Gastrocnemius medialis (tissue), 4 donors: ENCODE results near the gene RAB10. TPM values are rescaled to one million over a fixed set of nuclear protein-coding genes. Genes with fewer than 3 reads are reported as not detected.

Experiments
- ATAC-seq, 2 donors: fragments of 150-250 bp; one replicate each; pipeline ENCODE4 v1.9.1; 2016
- DNase-seq, 2 donors: peaks; one replicate each; pipeline ENCODE4 v3.0.0-alpha.2; 2019
- H3K27ac ChIP-seq, 4 donors: fragments of 200-600 bp; sonication (generic); 1 replicate in 1 of 4; 2 replicates in 3 of 4; pipeline ENCODE4 v1.5.1; 2016 to 2018; ENCODE audit warnings: mild to moderate bottlenecking in 2 of 4, moderate library complexity in 1 of 4
- H3K27me3 ChIP-seq, 3 donors: fragments of 200-600 bp; sonication (generic) in 2 of 3; 1 replicate in 1 of 3; 2 replicates in 2 of 3; pipeline versions ENCODE4 v1.5.1 to v1.6.0; 2016 to 2019; ENCODE audit warnings: mild to moderate bottlenecking in 1 of 3, moderate library complexity in 1 of 3
- H3K36me3 ChIP-seq, 2 donors: fragments of 200-600 bp; sonication (generic) in 1 of 2; one replicate each; pipeline ENCODE4 v1.5.1; 2017 to 2018
- H3K4me1 ChIP-seq, 2 donors: fragments of 200-600 bp; sonication (generic) in 1 of 2; one replicate each; pipeline ENCODE4 v1.5.1; 2016 to 2017; ENCODE audit warnings: mild to moderate bottlenecking in 2 of 2
- H3K4me3 ChIP-seq, 4 donors: fragments of 200-600 bp; sonication (generic) in 3 of 4; 1 replicate in 1 of 4; 2 replicates in 3 of 4; pipeline ENCODE4 v1.5.1; 2016 to 2019; ENCODE audit warnings: mild to moderate bottlenecking in 2 of 4
- H3K9me3 ChIP-seq, 3 donors: fragments of 200-600 bp; sonication (generic) in 2 of 3; 1 replicate in 1 of 3; 2 replicates in 2 of 3; pipeline ENCODE4 v1.5.1; 2016 to 2019
- POLR2A ChIP-seq, 2 donors: fragments of 450-650 bp; IDR thresholded peaks; one replicate each; pipeline ENCODE4 v1.6.1; 2017; ENCODE audit warnings: antibody characterized with exemption in 2 of 2, mild to moderate bottlenecking in 2 of 2, moderate library complexity in 2 of 2
- in situ Hi-C, 4 donors: fragments of 200-750 bp; cut with MboI; loops; one replicate each; pipeline versions ENCODE4 v1.15.0 to v1.8.0; 2017; ENCODE audit warnings: low sequenced_read_pairs in 4 of 4
- intact Hi-C: fragments of 100-400 bp; cut with DNase I; formaldehyde crosslinking; loops from one replicate; pipeline ENCODE4 v1.15.1; 2023; ENCODE audit warnings: low total_unique reads
- total RNA-seq, 4 donors: library from RNA; depleted of rRNA; stranded (reverse); fragments of >200 nt; gene quantifications; one replicate each; pipeline versions ENCODE4 v1.1.0 to v1.2.3, GENCODE V29; 2016
- TF ChIP-seq, protein P1 (sequence below), 5 experiments: fragments of 450-650 bp in 3 of 5; fragments of 200-600 bp in 2 of 5; sonication (generic) in 2 of 5; IDR thresholded peaks in 4 of 5; conservative IDR thresholded peaks in 1 of 5; 1 replicate in 4 of 5; 2 replicates in 1 of 5; pipeline ENCODE4 v1.5.1; 2016 to 2019; ENCODE audit warnings: antibody characterized with exemption in 5 of 5, mild to moderate bottlenecking in 3 of 5, moderate library complexity in 3 of 5

The RAB10 gene
- total RNA-seq, 4 donors from 2014 or later: 138 to 234 (median 168) TPM

DNA sequence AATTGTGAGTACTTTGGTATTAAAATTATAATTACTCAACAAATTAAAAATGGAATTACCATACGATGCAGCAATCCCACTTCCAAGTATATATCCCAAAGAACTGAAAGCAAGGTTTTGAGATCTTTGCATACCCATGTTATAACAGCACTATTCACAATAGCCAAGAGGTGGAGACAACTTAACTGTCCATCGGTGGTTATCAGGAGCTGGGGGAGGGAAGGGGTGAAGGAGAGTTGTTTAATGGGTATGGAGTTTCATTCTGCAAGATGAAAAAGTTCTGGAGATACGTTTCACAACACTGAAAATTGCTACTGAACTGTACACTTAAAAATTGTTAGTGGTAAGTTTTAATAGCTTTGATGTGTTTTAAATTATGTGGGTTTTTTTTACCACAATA lies 25.7 kb downstream of the RAB10 start:
- intact Hi-C loops (no loop called here), in situ Hi-C loops (no loop called here)
- Histone ChIP-seq H3K27ac (peak overlapping the region in 2 of 4 donors; percentile 40 to 70), H3K36me3 (peaks cover 0 to 4% of the 10 kb centered on the region in 2 donors), H3K4me1 (peaks cover 35 to 60% of the 10 kb centered on the region in 2 donors), H3K9me3 (no peaks in the 10 kb centered on the region), H3K27me3 (no peaks in the 10 kb centered on the region), H3K4me3 (no peak overlapping the region)
- DNase-seq (no peak), ATAC-seq (no peak)
- TF ChIP-seq, protein P1, sequence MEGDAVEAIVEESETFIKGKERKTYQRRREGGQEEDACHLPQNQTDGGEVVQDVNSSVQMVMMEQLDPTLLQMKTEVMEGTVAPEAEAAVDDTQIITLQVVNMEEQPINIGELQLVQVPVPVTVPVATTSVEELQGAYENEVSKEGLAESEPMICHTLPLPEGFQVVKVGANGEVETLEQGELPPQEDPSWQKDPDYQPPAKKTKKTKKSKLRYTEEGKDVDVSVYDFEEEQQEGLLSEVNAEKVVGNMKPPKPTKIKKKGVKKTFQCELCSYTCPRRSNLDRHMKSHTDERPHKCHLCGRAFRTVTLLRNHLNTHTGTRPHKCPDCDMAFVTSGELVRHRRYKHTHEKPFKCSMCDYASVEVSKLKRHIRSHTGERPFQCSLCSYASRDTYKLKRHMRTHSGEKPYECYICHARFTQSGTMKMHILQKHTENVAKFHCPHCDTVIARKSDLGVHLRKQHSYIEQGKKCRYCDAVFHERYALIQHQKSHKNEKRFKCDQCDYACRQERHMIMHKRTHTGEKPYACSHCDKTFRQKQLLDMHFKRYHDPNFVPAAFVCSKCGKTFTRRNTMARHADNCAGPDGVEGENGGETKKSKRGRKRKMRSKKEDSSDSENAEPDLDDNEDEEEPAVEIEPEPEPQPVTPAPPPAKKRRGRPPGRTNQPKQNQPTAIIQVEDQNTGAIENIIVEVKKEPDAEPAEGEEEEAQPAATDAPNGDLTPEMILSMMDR (IDR thresholded peaks at IDR 0.05 in 4 of 5, conservative IDR thresholded peaks at IDR 0.05 in 1 of 5): no peak
- TF ChIP-seq POLR2A (IDR thresholded peaks at IDR 0.05): no peak

GRCh38 chr2:26061539-26061938 lies 27.7 kb downstream of the RAB10 start:
- H3K27me3 ChIP-seq: no peaks in the 10 kb centered on the region
- intact Hi-C loops (no loop called here), in situ Hi-C loops (no loop called here)
- no peak overlapping the region for H3K4me3 ChIP-seq
- H3K9me3 ChIP-seq: no peaks in the 10 kb centered on the region
- TF ChIP-seq, protein P1 (IDR thresholded peaks at IDR 0.05 in 4 of 5, conservative IDR thresholded peaks at IDR 0.05 in 1 of 5): no peak
- no peak for TF ChIP-seq POLR2A (IDR thresholded peaks at IDR 0.05)
- H3K27ac ChIP-seq: no peak overlapping the region
- peaks cover 44 to 59% of the 10 kb centered on the region in 2 donors for H3K4me1 ChIP-seq
- ATAC-seq (no peak), DNase-seq (no peak)
- peaks cover 0 to 4% of the 10 kb centered on the region in 2 donors for H3K36me3 ChIP-seq

DNA sequence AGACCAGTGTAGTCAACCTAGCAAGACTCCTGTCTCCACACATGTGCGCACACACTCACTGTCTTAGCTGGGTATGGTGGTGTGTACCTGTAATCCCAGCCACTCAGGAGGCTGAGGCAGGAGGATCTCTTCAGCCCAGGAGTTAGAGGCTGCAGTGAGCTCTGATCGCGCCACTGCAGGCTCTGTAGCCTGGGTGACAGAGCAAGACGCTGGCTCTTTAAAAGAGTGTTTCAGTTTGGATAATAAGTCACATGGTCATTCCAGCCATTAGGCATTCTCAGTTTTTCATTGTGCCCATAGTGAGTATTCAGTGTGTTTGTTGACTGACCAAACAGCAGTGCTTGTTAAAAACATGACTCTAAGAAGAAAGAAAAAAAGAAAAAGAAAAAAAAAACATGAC lies 31.0 kb downstream of the RAB10 start:
- DNase-seq: no peak
- TF ChIP-seq, protein P1 (IDR thresholded peaks at IDR 0.05 in 4 of 5, conservative IDR thresholded peaks at IDR 0.05 in 1 of 5): no peak
- TF ChIP-seq POLR2A (IDR thresholded peaks at IDR 0.05): no peak
- in situ Hi-C loops (no loop called here), intact Hi-C loops (no loop called here)
- no peak overlapping the region for H3K27ac ChIP-seq
- no peaks in the 10 kb centered on the region for H3K27me3 ChIP-seq
- ATAC-seq: no peak
- H3K36me3 ChIP-seq: peaks cover 0 to 4% of the 10 kb centered on the region in 2 donors
- no peak overlapping the region for H3K4me3 ChIP-seq
- H3K4me1 ChIP-seq: peaks cover 42 to 56% of the 10 kb centered on the region in 2 donors
- H3K9me3 ChIP-seq: no peaks in the 10 kb centered on the region

DNA sequence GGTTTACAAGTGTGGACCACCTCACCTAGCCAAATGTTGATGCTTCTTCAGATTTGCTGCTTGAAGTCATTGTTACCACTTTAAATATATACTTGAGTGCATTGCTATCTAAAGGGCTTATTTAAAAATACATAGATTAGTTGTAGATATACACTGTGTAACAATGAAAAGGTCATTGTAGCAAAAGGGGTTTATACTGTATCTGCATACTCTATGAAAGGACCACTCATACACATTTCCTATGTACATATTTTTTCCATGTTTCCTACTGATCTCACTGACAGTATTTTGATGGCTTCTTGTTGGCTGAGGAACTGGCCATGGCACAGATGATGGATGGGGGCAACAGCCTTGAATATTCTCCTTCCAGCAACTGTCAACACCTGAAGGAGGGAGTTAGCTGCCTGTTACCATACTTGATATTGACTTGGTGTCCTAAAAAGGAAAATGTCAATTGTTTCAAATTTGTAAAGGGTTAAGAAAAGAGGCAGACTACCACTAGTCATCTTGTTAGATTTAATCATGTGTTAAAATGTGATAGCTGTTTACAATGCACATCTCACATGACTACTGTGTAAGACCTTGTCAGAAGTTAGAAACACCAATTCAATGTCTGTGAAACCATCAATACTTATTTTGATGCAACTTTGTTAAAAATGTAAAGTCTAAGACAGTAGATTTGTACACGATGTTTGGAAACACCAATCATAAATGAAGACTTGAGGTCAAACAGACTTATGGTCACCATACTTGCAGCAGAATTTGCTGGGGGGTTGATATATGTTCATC lies 33.5 kb downstream of the RAB10 start:
- no peak for TF ChIP-seq POLR2A (IDR thresholded peaks at IDR 0.05)
- TF ChIP-seq, protein P1 (IDR thresholded peaks at IDR 0.05 in 4 of 5, conservative IDR thresholded peaks at IDR 0.05 in 1 of 5): no peak
- Histone ChIP-seq H3K27ac (peak overlapping the region; percentile 15 to 66 (median 52)), H3K9me3 (no peaks in the 10 kb centered on the region), H3K27me3 (no peaks in the 10 kb centered on the region), H3K36me3 (no peaks in the 10 kb centered on the region), H3K4me3 (no peak overlapping the region), H3K4me1 (peaks cover 58 to 66% of the 10 kb centered on the region in 2 donors)
- no peak for DNase-seq
- in situ Hi-C loops: no loop called here
- intact Hi-C loops: no loop called here
- peak in 1 of 2 donors; percentile 61 for ATAC-seq
